GM23338 (cell line): ENCODE measurements around the gene COL25A1.

Experiments used
- CREB1 ChIP-seq: fragments of 250-450 bp; sonication (Bioruptor Pico); IDR thresholded peaks from 2 replicates; pipeline ENCODE4 v1.5.0; 2020; ENCODE audit warnings: low read depth, mild to moderate bottlenecking, moderate library complexity
- JUNB ChIP-seq: IDR thresholded peaks from one replicate; pipeline ENCODE4 v1.6.1; 2016; ENCODE audit warnings: antibody characterized with exemption; ENCODE audit not compliant: unreplicated experiment
- POLR2AphosphoS5 ChIP-seq: IDR thresholded peaks from 2 replicates; pipeline ENCODE4 v1.6.1; 2016; ENCODE audit warnings: antibody characterized with exemption, low read depth
- TF ChIP-seq, protein P1 (sequence below), 2 experiments: fragments of 200-600 bp in 1 of 2; sonication (generic) in 1 of 2; conservative IDR thresholded peaks; 2 replicates each; pipeline versions ENCODE4 v1.5.1 to v1.6.1; 2016 to 2017; ENCODE audit warnings: antibody characterized with exemption in 2 of 2, low read depth in 2 of 2, mild to moderate bottlenecking in 2 of 2, moderate library complexity in 1 of 2
- TF ChIP-seq, protein P2 (sequence below): IDR thresholded peaks from one replicate; pipeline ENCODE4 v1.6.1; 2018; ENCODE audit warnings: antibody characterized with exemption; ENCODE audit not compliant: unreplicated experiment
- TF ChIP-seq, protein P3 (sequence below): fragments of 250-450 bp; sonication (Bioruptor Pico); IDR thresholded peaks from 2 replicates; pipeline ENCODE4 v1.5.0; 2020; ENCODE audit warnings: mild to moderate bottlenecking, moderate library complexity

DNA sequence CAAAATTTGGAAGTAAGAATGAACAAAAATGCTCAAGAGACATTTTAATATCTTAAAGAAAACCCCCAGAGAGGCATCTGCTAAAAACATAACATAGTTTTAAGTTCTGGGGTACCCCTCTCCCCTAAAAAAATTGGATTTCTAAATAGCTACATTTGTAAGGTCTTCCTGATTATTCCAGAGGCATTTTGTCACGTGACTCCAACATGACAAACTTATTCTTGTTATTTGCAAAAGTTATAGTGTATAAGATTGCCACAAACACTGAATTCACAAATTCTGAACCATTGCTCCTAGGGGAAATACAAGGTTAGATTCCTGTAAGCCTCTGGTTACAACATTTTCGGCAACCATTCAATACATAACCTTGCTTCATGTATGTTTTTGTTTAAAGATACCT lies 73.4 kb downstream of the COL25A1 start:
- TF ChIP-seq, protein P1, sequence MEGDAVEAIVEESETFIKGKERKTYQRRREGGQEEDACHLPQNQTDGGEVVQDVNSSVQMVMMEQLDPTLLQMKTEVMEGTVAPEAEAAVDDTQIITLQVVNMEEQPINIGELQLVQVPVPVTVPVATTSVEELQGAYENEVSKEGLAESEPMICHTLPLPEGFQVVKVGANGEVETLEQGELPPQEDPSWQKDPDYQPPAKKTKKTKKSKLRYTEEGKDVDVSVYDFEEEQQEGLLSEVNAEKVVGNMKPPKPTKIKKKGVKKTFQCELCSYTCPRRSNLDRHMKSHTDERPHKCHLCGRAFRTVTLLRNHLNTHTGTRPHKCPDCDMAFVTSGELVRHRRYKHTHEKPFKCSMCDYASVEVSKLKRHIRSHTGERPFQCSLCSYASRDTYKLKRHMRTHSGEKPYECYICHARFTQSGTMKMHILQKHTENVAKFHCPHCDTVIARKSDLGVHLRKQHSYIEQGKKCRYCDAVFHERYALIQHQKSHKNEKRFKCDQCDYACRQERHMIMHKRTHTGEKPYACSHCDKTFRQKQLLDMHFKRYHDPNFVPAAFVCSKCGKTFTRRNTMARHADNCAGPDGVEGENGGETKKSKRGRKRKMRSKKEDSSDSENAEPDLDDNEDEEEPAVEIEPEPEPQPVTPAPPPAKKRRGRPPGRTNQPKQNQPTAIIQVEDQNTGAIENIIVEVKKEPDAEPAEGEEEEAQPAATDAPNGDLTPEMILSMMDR (conservative IDR thresholded peaks at IDR 0.05; ENCODE audit: low read depth in 2 of 2), result no peak
- no peak for TF ChIP-seq CREB1 (CRISPR knock-in tag)
- TF ChIP-seq POLR2AphosphoS5, result no peak
- TF ChIP-seq JUNB, result no peak
- TF ChIP-seq, protein P2, sequence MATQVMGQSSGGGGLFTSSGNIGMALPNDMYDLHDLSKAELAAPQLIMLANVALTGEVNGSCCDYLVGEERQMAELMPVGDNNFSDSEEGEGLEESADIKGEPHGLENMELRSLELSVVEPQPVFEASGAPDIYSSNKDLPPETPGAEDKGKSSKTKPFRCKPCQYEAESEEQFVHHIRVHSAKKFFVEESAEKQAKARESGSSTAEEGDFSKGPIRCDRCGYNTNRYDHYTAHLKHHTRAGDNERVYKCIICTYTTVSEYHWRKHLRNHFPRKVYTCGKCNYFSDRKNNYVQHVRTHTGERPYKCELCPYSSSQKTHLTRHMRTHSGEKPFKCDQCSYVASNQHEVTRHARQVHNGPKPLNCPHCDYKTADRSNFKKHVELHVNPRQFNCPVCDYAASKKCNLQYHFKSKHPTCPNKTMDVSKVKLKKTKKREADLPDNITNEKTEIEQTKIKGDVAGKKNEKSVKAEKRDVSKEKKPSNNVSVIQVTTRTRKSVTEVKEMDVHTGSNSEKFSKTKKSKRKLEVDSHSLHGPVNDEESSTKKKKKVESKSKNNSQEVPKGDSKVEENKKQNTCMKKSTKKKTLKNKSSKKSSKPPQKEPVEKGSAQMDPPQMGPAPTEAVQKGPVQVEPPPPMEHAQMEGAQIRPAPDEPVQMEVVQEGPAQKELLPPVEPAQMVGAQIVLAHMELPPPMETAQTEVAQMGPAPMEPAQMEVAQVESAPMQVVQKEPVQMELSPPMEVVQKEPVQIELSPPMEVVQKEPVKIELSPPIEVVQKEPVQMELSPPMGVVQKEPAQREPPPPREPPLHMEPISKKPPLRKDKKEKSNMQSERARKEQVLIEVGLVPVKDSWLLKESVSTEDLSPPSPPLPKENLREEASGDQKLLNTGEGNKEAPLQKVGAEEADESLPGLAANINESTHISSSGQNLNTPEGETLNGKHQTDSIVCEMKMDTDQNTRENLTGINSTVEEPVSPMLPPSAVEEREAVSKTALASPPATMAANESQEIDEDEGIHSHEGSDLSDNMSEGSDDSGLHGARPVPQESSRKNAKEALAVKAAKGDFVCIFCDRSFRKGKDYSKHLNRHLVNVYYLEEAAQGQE, result no peak
- TF ChIP-seq, protein P3, sequence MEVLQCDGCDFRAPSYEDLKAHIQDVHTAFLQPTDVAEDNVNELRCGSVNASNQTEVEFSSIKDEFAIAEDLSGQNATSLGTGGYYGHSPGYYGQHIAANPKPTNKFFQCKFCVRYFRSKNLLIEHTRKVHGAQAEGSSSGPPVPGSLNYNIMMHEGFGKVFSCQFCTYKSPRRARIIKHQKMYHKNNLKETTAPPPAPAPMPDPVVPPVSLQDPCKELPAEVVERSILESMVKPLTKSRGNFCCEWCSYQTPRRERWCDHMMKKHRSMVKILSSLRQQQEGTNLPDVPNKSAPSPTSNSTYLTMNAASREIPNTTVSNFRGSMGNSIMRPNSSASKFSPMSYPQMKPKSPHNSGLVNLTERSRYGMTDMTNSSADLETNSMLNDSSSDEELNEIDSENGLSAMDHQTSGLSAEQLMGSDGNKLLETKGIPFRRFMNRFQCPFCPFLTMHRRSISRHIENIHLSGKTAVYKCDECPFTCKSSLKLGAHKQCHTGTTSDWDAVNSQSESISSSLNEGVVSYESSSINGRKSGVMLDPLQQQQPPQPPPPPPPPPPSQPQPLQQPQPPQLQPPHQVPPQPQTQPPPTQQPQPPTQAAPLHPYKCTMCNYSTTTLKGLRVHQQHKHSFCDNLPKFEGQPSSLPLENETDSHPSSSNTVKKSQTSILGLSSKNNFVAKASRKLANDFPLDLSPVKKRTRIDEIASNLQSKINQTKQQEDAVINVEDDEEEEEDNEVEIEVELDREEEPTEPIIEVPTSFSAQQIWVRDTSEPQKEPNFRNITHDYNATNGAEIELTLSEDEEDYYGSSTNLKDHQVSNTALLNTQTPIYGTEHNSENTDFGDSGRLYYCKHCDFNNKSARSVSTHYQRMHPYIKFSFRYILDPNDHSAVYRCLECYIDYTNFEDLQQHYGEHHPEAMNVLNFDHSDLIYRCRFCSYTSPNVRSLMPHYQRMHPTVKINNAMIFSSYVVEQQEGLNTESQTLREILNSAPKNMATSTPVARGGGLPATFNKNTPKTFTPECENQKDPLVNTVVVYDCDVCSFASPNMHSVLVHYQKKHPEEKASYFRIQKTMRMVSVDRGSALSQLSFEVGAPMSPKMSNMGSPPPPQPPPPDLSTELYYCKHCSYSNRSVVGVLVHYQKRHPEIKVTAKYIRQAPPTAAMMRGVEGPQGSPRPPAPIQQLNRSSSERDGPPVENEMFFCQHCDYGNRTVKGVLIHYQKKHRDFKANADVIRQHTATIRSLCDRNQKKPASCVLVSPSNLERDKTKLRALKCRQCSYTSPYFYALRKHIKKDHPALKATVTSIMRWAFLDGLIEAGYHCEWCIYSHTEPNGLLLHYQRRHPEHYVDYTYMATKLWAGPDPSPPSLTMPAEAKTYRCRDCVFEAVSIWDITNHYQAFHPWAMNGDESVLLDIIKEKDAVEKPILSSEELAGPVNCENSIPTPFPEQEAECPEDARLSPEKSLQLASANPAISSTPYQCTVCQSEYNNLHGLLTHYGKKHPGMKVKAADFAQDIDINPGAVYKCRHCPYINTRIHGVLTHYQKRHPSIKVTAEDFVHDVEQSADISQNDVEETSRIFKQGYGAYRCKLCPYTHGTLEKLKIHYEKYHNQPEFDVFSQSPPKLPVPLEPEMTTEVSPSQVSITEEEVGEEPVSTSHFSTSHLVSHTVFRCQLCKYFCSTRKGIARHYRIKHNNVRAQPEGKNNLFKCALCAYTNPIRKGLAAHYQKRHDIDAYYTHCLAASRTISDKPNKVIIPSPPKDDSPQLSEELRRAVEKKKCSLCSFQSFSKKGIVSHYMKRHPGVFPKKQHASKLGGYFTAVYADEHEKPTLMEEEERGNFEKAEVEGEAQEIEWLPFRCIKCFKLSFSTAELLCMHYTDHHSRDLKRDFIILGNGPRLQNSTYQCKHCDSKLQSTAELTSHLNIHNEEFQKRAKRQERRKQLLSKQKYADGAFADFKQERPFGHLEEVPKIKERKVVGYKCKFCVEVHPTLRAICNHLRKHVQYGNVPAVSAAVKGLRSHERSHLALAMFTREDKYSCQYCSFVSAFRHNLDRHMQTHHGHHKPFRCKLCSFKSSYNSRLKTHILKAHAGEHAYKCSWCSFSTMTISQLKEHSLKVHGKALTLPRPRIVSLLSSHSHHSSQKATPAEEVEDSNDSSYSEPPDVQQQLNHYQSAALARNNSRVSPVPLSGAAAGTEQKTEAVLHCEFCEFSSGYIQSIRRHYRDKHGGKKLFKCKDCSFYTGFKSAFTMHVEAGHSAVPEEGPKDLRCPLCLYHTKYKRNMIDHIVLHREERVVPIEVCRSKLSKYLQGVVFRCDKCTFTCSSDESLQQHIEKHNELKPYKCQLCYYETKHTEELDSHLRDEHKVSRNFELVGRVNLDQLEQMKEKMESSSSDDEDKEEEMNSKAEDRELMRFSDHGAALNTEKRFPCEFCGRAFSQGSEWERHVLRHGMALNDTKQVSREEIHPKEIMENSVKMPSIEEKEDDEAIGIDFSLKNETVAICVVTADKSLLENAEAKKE (CRISPR knock-in tag), result no peak
